HEK293 (cell line): Measurements from ENCODE around the gene BACH2.

Source experiments
- CTCF ChIA-PET: fragments of 350-600 bp; formaldehyde crosslinking; extraction: SDS; loops from one replicate; lab custom pipeline; 2021; ENCODE audit warnings: antibody characterized with exemption; lab: Yijun Ruan, JAX
- POLR2A ChIA-PET: fragments of 300-600 bp; formaldehyde crosslinking; extraction: SDS; loops from one replicate; lab custom pipeline; 2020; ENCODE audit warnings: antibody characterized with exemption, inconsistent platforms; lab: Yijun Ruan, JAX
- H3K27ac ChIP-seq: fragments of 200-500 bp; sonication (Bioruptor generic); 2 replicates; pipeline ENCODE4 v1.5.1; 2014; ENCODE audit warnings: low read depth, low read length, control low read depth, inconsistent platforms; ENCODE audit errors: extremely low read depth
- H3K36me3 ChIP-seq, 2 experiments: fragments of 200-500 bp in 1 of 2; sonication (Bioruptor generic) in 1 of 2; 1 replicate in 1 of 2; 2 replicates in 1 of 2; pipeline ENCODE4 v1.5.1; 2014 to 2017; ENCODE audit warnings: inconsistent platforms in 2 of 2, low read length in 2 of 2; ENCODE audit not compliant: control insufficient read depth in 2 of 2, insufficient read depth in 1 of 2
- H3K4me1 ChIP-seq: fragments of 200-500 bp; sonication (Bioruptor generic); 2 replicates; pipeline ENCODE4 v1.5.1; 2014; ENCODE audit warnings: mild to moderate bottlenecking, low read length, inconsistent platforms; ENCODE audit not compliant: control insufficient read depth, insufficient read depth
- H3K4me3 ChIP-seq: 2 replicates; pipeline ENCODE4 v1.5.1; 2011; ENCODE audit warnings: low read depth, mild to moderate bottlenecking, control low read depth, low read length, moderate library complexity
- H3K9me3 ChIP-seq: fragments of 200-500 bp; sonication (Bioruptor generic); 2 replicates; pipeline ENCODE4 v1.5.1; 2014; ENCODE audit warnings: low read depth, low read length, inconsistent platforms; ENCODE audit not compliant: control insufficient read depth, insufficient read depth
- BCL11B ChIP-seq: fragments of 450-650 bp; formaldehyde crosslinking; IDR thresholded peaks from 2 replicates; pipeline ENCODE4 v1.5.1; 2016; ENCODE audit warnings: low read depth, missing biosample characterization, missing genetic modification characterization
- MEIS1 ChIP-seq: sonication (generic); formaldehyde crosslinking; IDR thresholded peaks from 2 replicates; pipeline ENCODE4 v1.8.1; 2022; ENCODE audit warnings: missing genetic modification reagents, mild to moderate bottlenecking, borderline replicate concordance
- RBAK ChIP-seq: fragments of 450-650 bp; formaldehyde crosslinking; IDR thresholded peaks from 2 replicates; pipeline ENCODE4 v1.5.1; 2016; ENCODE audit warnings: missing biosample characterization, missing genetic modification characterization
- SETDB1 ChIP-seq: IDR thresholded peaks from one replicate; pipeline ENCODE4 v1.6.1; 2017; ENCODE audit warnings: mild to moderate bottlenecking, low read length, moderate library complexity, mixed read lengths; ENCODE audit not compliant: insufficient read length
- YY2 ChIP-seq: fragments of 450-650 bp; formaldehyde crosslinking; IDR thresholded peaks from 2 replicates; pipeline ENCODE4 v1.5.1; 2016; ENCODE audit warnings: missing biosample characterization, missing genetic modification characterization
- ZFHX2 ChIP-seq: fragments of 450-650 bp; formaldehyde crosslinking; conservative IDR thresholded peaks from 2 replicates; pipeline ENCODE4 v1.5.1; 2016; ENCODE audit warnings: missing biosample characterization, missing genetic modification characterization
- ZFP3 ChIP-seq: fragments of 450-650 bp; formaldehyde crosslinking; IDR thresholded peaks from 2 replicates; pipeline ENCODE4 v1.5.1; 2016; ENCODE audit warnings: low read depth, missing biosample characterization, missing genetic modification characterization
- ZIC2 ChIP-seq: fragments of 450-650 bp; formaldehyde crosslinking; IDR thresholded peaks from 2 replicates; pipeline ENCODE4 v1.5.1; 2016; ENCODE audit warnings: missing biosample characterization, missing genetic modification characterization
- ZNF114 ChIP-seq: fragments of 450-650 bp; formaldehyde crosslinking; IDR thresholded peaks from 2 replicates; pipeline ENCODE4 v1.5.0; 2017; ENCODE audit warnings: missing biosample characterization, missing genetic modification characterization
- ZNF155 ChIP-seq: fragments of 450-650 bp; formaldehyde crosslinking; IDR thresholded peaks from 2 replicates; pipeline ENCODE4 v1.5.1; 2016; ENCODE audit warnings: missing biosample characterization, missing genetic modification characterization
- ZNF248 ChIP-seq: fragments of 450-650 bp; formaldehyde crosslinking; IDR thresholded peaks from 2 replicates; pipeline ENCODE4 v1.5.1; 2017; ENCODE audit warnings: missing biosample characterization, missing genetic modification characterization
- ZNF274 ChIP-seq, 2 experiments: fragments of 200-500 bp in 1 of 2; fragments of 450-650 bp in 1 of 2; sonication (Bioruptor generic) in 1 of 2; formaldehyde crosslinking in 1 of 2; IDR thresholded peaks; 2 replicates each; pipeline versions ENCODE4 v1.5.1 to v1.6.1; 2014 to 2016; ENCODE audit warnings: borderline replicate concordance in 1 of 2, inconsistent platforms in 1 of 2, low read length in 1 of 2, missing biosample characterization in 1 of 2, missing genetic modification characterization in 1 of 2
- ZNF324 ChIP-seq: fragments of 450-650 bp; formaldehyde crosslinking; IDR thresholded peaks from 2 replicates; pipeline ENCODE4 v1.5.1; 2016; ENCODE audit warnings: missing biosample characterization, missing genetic modification characterization
- ZNF366 ChIP-seq: fragments of 450-650 bp; formaldehyde crosslinking; conservative IDR thresholded peaks from 2 replicates; pipeline ENCODE4 v1.5.1; 2016; ENCODE audit warnings: missing biosample characterization, missing genetic modification characterization
- ZNF391 ChIP-seq: fragments of 450-650 bp; formaldehyde crosslinking; IDR thresholded peaks from 2 replicates; pipeline ENCODE4 v1.5.1; 2016; ENCODE audit warnings: low read depth, missing biosample characterization, missing genetic modification characterization, borderline replicate concordance
- ZNF473 ChIP-seq: fragments of 450-650 bp; formaldehyde crosslinking; IDR thresholded peaks from 2 replicates; pipeline ENCODE4 v1.5.1; 2017; ENCODE audit warnings: missing biosample characterization, missing genetic modification characterization
- ZNF501 ChIP-seq: fragments of 450-650 bp; formaldehyde crosslinking; IDR thresholded peaks from 2 replicates; pipeline ENCODE4 v1.5.1; 2016; ENCODE audit warnings: missing biosample characterization, missing genetic modification characterization
- ZNF514 ChIP-seq: fragments of 450-650 bp; formaldehyde crosslinking; IDR thresholded peaks from 2 replicates; pipeline ENCODE4 v1.5.1; 2016; ENCODE audit warnings: missing biosample characterization, missing genetic modification characterization
- ZNF561 ChIP-seq: fragments of 450-650 bp; IDR thresholded peaks from 2 replicates; pipeline ENCODE4 v1.5.1; 2018; ENCODE audit warnings: missing biosample characterization, missing genetic modification characterization, borderline replicate concordance
- ZNF830 ChIP-seq: fragments of 450-650 bp; IDR thresholded peaks from 2 replicates; pipeline ENCODE4 v1.5.0; 2018; ENCODE audit warnings: missing biosample characterization, missing genetic modification characterization, low read depth, mild to moderate bottlenecking, moderate library complexity
- ZSCAN16 ChIP-seq: fragments of 450-650 bp; formaldehyde crosslinking; IDR thresholded peaks from 2 replicates; pipeline ENCODE4 v1.5.1; 2016; ENCODE audit warnings: missing biosample characterization, missing genetic modification characterization
- TF ChIP-seq, protein P1 (sequence below): fragments of 450-650 bp; formaldehyde crosslinking; IDR thresholded peaks from 2 replicates; pipeline ENCODE4 v1.5.1; 2016; ENCODE audit warnings: missing biosample characterization, missing genetic modification characterization
- TF ChIP-seq, protein P2 (sequence below): fragments of 450-650 bp; formaldehyde crosslinking; IDR thresholded peaks from 2 replicates; pipeline ENCODE4 v1.5.1; 2017; ENCODE audit warnings: missing biosample characterization, missing genetic modification characterization
- TF ChIP-seq, protein P3 (sequence below): fragments of 450-650 bp; formaldehyde crosslinking; IDR thresholded peaks from 2 replicates; pipeline ENCODE4 v1.5.1; 2017; ENCODE audit warnings: missing biosample characterization, missing genetic modification characterization

BACH2 gene

DNA sequence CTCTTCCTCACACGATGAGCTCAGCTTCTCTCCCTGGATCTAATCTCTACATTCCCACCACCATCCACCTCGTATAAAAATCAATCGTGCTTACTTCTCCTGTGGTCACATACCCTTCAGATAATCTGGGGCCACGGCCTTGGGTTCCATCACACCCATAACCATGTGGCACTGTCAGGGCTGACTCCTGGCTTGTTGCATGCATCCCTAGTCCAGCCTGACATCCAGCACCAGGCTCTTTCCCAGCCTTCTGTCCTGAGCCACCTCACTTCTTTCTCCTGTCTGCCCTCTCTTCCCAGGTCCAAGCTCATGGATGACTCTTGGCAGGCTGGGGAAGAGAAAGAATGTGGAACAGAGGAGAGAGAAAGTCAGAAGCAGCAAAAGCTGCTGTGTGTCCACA is 199.8 kb downstream of the BACH2 start:
- Histone ChIP-seq H3K4me1 (no peaks in the 10 kb centered on the region; the same call in 1 of the 2 replicates), H3K27ac (no peak overlapping the region), H3K36me3 (no peaks in the 10 kb centered on the region), H3K9me3 (no peaks in the 10 kb centered on the region), H3K4me3 (no peak overlapping the region)
- ChIA-PET POLR2A (no interaction called here), CTCF (interaction anchor here (0.6 to 3.0 kb wide), 2 partner anchors 14 to 158 kb away, joined by 3 to 9 read pairs; no protein-coding TSS in a partner anchor)
- TF ChIP-seq ZNF155 (tag by site-specific recombination) (no peak), ZFHX2 (tag by site-specific recombination) (no peak)
- TF ChIP-seq, protein P1, sequence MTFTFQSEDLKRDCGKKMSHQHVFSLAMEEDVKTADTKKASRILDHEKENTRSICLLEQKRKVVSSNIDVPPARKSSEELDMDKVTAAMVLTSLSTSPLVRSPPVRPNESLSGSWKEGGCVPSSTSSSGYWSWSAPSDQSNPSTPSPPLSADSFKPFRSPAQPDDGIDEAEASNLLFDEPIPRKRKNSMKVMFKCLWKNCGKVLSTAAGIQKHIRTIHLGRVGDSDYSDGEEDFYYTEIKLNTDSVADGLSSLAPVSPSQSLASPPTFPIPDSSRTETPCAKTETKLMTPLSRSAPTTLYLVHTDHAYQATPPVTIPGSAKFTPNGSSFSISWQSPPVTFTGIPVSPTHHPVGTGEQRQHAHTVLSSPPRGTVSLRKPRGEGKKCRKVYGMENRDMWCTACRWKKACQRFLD (tag by site-specific recombination), result no peak

DNA sequence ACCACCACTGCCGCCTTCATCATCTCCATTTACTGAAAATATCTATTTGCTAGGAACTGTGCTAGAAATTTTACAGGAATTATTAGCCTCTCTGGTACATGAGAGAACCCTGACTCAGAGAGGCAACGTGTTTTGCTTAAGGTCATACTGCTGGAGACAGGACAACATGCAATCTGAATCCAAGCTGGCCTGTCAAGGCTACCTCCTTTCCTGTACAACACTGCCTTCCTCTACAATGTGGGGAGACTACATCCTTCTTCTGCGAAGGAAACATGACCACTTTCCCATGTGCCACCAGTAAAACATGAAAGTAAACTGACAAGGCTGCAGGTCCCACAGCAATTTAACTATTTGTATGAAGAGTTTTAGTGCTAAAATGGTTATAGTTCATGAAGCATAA is 200.9 kb downstream of the BACH2 start:
- ChIA-PET CTCF (interaction anchor here (0.6 kb wide), 1 partner anchor 57 kb away, joined by 7 read pairs; no protein-coding TSS in a partner anchor), POLR2A (interaction anchor here (0.7 kb wide), 1 partner anchor 66 kb away, joined by 3 read pairs; no protein-coding TSS in a partner anchor)
- H3K36me3 ChIP-seq, result no peaks in the 10 kb centered on the region
- TF ChIP-seq ZNF324 (tag by site-specific recombination) (no peak), ZSCAN16 (tag by site-specific recombination) (no peak), YY2 (tag by site-specific recombination) (no peak), ZNF366 (no peak), ZNF274 (IDR thresholded peaks at IDR 0.05; ENCODE audit: low read length) (no peak), ZNF274 (tag by site-specific recombination; IDR thresholded peaks at IDR 0.05; ENCODE audit: borderline replicate concordance) (no peak), ZNF561 (tag by site-specific recombination) (no peak), ZNF248 (no peak), ZNF473 (tag by site-specific recombination) (no peak)
- H3K27ac ChIP-seq, result no peak overlapping the region
- H3K9me3 ChIP-seq, result no peaks in the 10 kb centered on the region
- no peak overlapping the region for H3K4me3 ChIP-seq
- no peaks in the 10 kb centered on the region; the same call in 1 of the 2 replicates for H3K4me1 ChIP-seq

DNA sequence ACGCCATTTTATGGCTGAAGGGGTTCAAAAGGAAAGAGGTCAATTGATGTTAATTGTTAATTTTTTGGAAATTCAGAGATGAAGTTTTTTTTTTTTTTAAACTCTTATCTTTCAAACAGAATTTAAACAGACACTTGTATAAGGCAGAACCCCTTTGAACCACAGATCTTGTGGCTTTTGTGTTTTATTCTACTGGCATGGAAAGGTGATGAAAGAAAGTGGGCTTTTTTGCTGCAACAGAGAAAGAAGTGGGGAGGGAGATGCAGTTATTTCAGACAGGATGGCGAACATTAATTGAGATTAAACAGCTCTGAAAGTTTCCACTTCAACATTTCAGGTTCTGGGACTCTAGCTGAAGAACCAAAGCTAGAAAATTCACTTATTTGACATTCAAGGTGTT is 201.5 kb downstream of the BACH2 start:
- Histone ChIP-seq H3K36me3 (no peaks in the 10 kb centered on the region), H3K4me3 (no peak overlapping the region), H3K4me1 (no peaks in the 10 kb centered on the region; the same call in 1 of the 2 replicates), H3K9me3 (no peaks in the 10 kb centered on the region), H3K27ac (no peak overlapping the region)
- CTCF ChIA-PET, result interaction anchor here (0.6 to 1.1 kb wide), 3 partner anchors 96 to 385 kb away, joined by 3 read pairs; no protein-coding TSS in a partner anchor
- POLR2A ChIA-PET, result interaction anchor here (0.7 kb wide), 1 partner anchor 66 kb away, joined by 3 read pairs; no protein-coding TSS in a partner anchor
- TF ChIP-seq RBAK (tag by site-specific recombination) (no peak), ZNF830 (tag by site-specific recombination) (no peak), SETDB1 (no peak), MEIS1 (CRISPR knock-in tag) (no peak), ZNF114 (tag by site-specific recombination) (no peak), ZNF274 (IDR thresholded peaks at IDR 0.05; ENCODE audit: low read length) (no peak), ZNF274 (tag by site-specific recombination; IDR thresholded peaks at IDR 0.05; ENCODE audit: borderline replicate concordance) (no peak), ZIC2 (tag by site-specific recombination) (no peak), ZNF514 (no peak), BCL11B (tag by site-specific recombination) (no peak), ZNF501 (no peak), ZNF155 (tag by site-specific recombination) (no peak), ZNF391 (tag by site-specific recombination) (no peak), ZFP3 (tag by site-specific recombination) (no peak)
- TF ChIP-seq, protein P2, sequence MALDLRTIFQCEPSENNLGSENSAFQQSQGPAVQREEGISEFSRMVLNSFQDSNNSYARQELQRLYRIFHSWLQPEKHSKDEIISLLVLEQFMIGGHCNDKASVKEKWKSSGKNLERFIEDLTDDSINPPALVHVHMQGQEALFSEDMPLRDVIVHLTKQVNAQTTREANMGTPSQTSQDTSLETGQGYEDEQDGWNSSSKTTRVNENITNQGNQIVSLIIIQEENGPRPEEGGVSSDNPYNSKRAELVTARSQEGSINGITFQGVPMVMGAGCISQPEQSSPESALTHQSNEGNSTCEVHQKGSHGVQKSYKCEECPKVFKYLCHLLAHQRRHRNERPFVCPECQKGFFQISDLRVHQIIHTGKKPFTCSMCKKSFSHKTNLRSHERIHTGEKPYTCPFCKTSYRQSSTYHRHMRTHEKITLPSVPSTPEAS (tag by site-specific recombination), result no peak
- TF ChIP-seq, protein P3, sequence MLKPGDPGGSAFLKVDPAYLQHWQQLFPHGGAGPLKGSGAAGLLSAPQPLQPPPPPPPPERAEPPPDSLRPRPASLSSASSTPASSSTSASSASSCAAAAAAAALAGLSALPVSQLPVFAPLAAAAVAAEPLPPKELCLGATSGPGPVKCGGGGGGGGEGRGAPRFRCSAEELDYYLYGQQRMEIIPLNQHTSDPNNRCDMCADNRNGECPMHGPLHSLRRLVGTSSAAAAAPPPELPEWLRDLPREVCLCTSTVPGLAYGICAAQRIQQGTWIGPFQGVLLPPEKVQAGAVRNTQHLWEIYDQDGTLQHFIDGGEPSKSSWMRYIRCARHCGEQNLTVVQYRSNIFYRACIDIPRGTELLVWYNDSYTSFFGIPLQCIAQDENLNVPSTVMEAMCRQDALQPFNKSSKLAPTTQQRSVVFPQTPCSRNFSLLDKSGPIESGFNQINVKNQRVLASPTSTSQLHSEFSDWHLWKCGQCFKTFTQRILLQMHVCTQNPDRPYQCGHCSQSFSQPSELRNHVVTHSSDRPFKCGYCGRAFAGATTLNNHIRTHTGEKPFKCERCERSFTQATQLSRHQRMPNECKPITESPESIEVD, result no peak
